HepG2 (cell line): Measurements from ENCODE around the gene NDC1. TPM values are rescaled to one million over a fixed set of nuclear protein-coding genes. Genes with fewer than 3 reads are reported as not detected.
A peak's percentile ranks its signal among the peaks of the same experiment; 100 is the strongest.

ENCODE experiments used
- EP300 ChIP-seq, 3 experiments: sonication (generic) in 1 of 3; formaldehyde crosslinking in 1 of 3; IDR thresholded peaks; 2 replicates each; pipeline versions ENCODE4 v1.5.1 to v1.6.1; 2011 to 2020; ENCODE audit warnings: low read depth in 2 of 3, low read length in 2 of 3, borderline replicate concordance in 1 of 3, improper control_type of control experiment in 1 of 3, mild to moderate bottlenecking in 1 of 3, missing genetic modification reagents in 1 of 3, moderate library complexity in 1 of 3
- HDAC2 ChIP-seq: sonication (generic); formaldehyde crosslinking; IDR thresholded peaks from 2 replicates; pipeline ENCODE4 v1.4.0; 2020; ENCODE audit warnings: missing genetic modification reagents
- RERE ChIP-seq: IDR thresholded peaks from 2 replicates; pipeline ENCODE4 v1.6.1; 2016; ENCODE audit warnings: low read depth, missing genetic modification reagents, missing compliant biosample characterization
- SIN3B ChIP-seq: fragments of 150-350 bp; IDR thresholded peaks from 2 replicates; pipeline ENCODE4 v1.6.1; 2014; ENCODE audit warnings: low read length
- TAF15 ChIP-seq: fragments of 200-400 bp; formaldehyde crosslinking; IDR thresholded peaks from one replicate; pipeline ENCODE4 v1.6.1; 2018; ENCODE audit warnings: mild to moderate bottlenecking, low read depth, low read length; ENCODE audit not compliant: poor library complexity, severe bottlenecking
- TFE3 ChIP-seq: IDR thresholded peaks from 2 replicates; pipeline ENCODE4 v1.6.1; 2016
- THAP7 ChIP-seq: sonication (generic); formaldehyde crosslinking; IDR thresholded peaks from 2 replicates; pipeline ENCODE4 v1.8.1; 2023; ENCODE audit warnings: mild to moderate bottlenecking, missing genetic modification reagents
- ZFP41 ChIP-seq: sonication (generic); formaldehyde crosslinking; IDR thresholded peaks from 2 replicates; pipeline ENCODE4 v1.4.0; 2020; ENCODE audit warnings: mild to moderate bottlenecking, missing genetic modification reagents, borderline replicate concordance
- ZNF224 ChIP-seq: sonication (generic); formaldehyde crosslinking; IDR thresholded peaks from 2 replicates; pipeline ENCODE4 v1.5.0; 2020; ENCODE audit warnings: mild to moderate bottlenecking, missing genetic modification reagents
- ZNF230 ChIP-seq: sonication (generic); formaldehyde crosslinking; IDR thresholded peaks from 2 replicates; pipeline ENCODE4 v1.4.0; 2020; ENCODE audit warnings: mild to moderate bottlenecking, missing genetic modification reagents
- ZNF3 ChIP-seq: IDR thresholded peaks from 2 replicates; pipeline ENCODE4 v1.7.0; 2017; ENCODE audit warnings: inconsistent platforms
- ZNF616 ChIP-seq: sonication (generic); formaldehyde crosslinking; IDR thresholded peaks from 2 replicates; pipeline ENCODE4 v1.5.0; 2020; ENCODE audit warnings: low read depth, mild to moderate bottlenecking, missing genetic modification reagents
- ZNF782 ChIP-seq: sonication (generic); formaldehyde crosslinking; IDR thresholded peaks from 2 replicates; pipeline ENCODE4 v1.4.0; 2020; ENCODE audit warnings: missing genetic modification reagents, mild to moderate bottlenecking, borderline replicate concordance
- polyA plus RNA-seq, 8 experiments: library from polyadenylated mRNA; depleted of rRNA in 3 of 8; stranded (reverse) in 7 of 8; unstranded in 1 of 8; fragments of >200 nt; fragmentation: Illumina TruSeq in 4 of 8; extraction: Trizol in 4 of 8; gene quantifications; 2 replicates each; pipeline versions ENCODE4 v1.2.1 to v1.2.3, GENCODE V29; 2011 to 2016; ENCODE audit warnings: low read depth in 4 of 8, missing spikeins in 1 of 8, mixed read lengths in 1 of 8; ENCODE audit not compliant: insufficient read depth in 1 of 8
- total RNA-seq, 5 experiments: library from RNA; depleted of rRNA; stranded (reverse); fragments of >200 nt; fragmentation: Illumina TruSeq; extraction: Trizol; gene quantifications; 2 replicates each; pipeline ENCODE4 v1.2.3, GENCODE V29; 2016; ENCODE audit warnings: low read depth in 1 of 5
- TF ChIP-seq, protein P1 (sequence below): sonication (generic); formaldehyde crosslinking; IDR thresholded peaks from 2 replicates; pipeline ENCODE4 v1.5.1; 2020; ENCODE audit warnings: mild to moderate bottlenecking, missing genetic modification reagents, borderline replicate concordance

Gene NDC1
- total and polyA plus RNA-seq, 2 of the 13 experiments (the other 11 are each of a cell fraction or from before 2014, with no cell fraction given) = 38.1 to 50.9 TPM

DNA sequence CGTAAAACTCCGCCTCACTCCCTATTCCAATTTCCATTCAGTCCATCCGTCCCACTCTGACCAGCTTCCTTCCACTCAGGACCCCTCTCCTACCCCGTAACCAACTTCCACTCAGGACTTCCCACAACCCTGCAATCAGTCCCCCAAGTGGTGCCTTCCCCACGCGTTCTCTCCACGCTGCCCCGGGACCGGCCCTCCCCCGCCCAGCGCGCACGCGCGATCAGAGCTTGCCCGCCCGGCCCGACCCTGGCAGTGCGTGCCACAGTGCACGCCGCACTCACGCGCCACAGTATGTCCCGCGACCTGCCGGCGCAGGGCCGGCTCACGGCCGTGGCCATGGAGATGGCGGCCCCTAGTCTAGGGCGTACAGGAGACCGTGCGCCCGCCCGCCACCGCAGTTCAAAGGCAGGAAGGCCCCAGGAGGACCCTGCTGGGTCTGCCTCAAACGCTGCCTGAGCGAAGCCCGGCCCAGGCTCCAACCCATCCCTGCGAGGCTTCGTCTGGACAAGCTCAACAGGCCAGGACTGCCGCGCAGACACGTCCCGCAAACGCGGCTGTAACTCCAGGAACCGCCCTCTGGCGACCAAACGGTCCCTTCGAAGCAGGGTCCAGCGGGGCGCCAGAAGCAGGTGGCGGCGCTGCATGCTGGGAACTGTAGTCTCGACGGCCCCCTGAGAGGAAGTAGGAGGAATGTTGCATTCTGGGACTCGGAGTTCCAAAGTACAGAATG, at the start of gene NDC1 (continued):
- TF ChIP-seq ZNF616 (CRISPR knock-in tag) (no peak; the same call in 1 of the 2 replicates), ZNF230 (CRISPR knock-in tag) (peak; percentile 96; the same call in 1 of the 2 replicates), HDAC2 (CRISPR knock-in tag) (peak; percentile 78), ZNF3 (no peak), RERE (peak; percentile 56; the same call in 1 of the 2 replicates), TAF15 (peak; percentile 51), TFE3 (CRISPR knock-in tag) (peak; percentile 49; the same call in 1 of the 2 replicates), EP300 (IDR thresholded peaks at IDR 0.05; ENCODE audit: low read depth in 2 of 2, low read length in 2 of 2) (peak; percentile 13 to 36; a peak in 1 of 4 replicates), EP300 (CRISPR knock-in tag; IDR thresholded peaks at IDR 0.05; ENCODE audit: borderline replicate concordance) (peak; percentile 27; the same call in 1 of the 2 replicates), ZNF224 (0 out of 2 replicates have a peak, but pooled peaks have one; percentile 69), THAP7 (CRISPR knock-in tag) (0 out of 2 replicates have a peak, but pooled peaks have one; percentile 54), ZNF782 (peak; percentile 51; the same call in 1 of the 2 replicates), SIN3B (no peak), ZFP41 (CRISPR knock-in tag) (peak; percentile 58; the same call in 1 of the 2 replicates)
- TF ChIP-seq, protein P1, sequence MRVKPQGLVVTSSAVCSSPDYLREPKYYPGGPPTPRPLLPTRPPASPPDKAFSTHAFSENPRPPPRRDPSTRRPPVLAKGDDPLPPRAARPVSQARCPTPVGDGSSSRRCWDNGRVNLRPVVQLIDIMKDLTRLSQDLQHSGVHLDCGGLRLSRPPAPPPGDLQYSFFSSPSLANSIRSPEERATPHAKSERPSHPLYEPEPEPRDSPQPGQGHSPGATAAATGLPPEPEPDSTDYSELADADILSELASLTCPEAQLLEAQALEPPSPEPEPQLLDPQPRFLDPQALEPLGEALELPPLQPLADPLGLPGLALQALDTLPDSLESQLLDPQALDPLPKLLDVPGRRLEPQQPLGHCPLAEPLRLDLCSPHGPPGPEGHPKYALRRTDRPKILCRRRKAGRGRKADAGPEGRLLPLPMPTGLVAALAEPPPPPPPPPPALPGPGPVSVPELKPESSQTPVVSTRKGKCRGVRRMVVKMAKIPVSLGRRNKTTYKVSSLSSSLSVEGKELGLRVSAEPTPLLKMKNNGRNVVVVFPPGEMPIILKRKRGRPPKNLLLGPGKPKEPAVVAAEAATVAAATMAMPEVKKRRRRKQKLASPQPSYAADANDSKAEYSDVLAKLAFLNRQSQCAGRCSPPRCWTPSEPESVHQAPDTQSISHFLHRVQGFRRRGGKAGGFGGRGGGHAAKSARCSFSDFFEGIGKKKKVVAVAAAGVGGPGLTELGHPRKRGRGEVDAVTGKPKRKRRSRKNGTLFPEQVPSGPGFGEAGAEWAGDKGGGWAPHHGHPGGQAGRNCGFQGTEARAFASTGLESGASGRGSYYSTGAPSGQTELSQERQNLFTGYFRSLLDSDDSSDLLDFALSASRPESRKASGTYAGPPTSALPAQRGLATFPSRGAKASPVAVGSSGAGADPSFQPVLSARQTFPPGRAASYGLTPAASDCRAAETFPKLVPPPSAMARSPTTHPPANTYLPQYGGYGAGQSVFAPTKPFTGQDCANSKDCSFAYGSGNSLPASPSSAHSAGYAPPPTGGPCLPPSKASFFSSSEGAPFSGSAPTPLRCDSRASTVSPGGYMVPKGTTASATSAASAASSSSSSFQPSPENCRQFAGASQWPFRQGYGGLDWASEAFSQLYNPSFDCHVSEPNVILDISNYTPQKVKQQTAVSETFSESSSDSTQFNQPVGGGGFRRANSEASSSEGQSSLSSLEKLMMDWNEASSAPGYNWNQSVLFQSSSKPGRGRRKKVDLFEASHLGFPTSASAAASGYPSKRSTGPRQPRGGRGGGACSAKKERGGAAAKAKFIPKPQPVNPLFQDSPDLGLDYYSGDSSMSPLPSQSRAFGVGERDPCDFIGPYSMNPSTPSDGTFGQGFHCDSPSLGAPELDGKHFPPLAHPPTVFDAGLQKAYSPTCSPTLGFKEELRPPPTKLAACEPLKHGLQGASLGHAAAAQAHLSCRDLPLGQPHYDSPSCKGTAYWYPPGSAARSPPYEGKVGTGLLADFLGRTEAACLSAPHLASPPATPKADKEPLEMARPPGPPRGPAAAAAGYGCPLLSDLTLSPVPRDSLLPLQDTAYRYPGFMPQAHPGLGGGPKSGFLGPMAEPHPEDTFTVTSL = no peak; the same call in none of the 2 replicates
